Activated CD4-positive, CD25-positive, alpha-beta regulatory T cell treated with anti-CD3 and anti-CD28 coated beads, Interleukin-2, amount 50 U/mL, for 24 hours (primary cell): ENCODE data around the gene MAMSTR.

Experiments
- ATAC-seq, 2 donors: fragments of 150-1000 bp; cut with Tn5 transposase; one replicate each; pipeline ENCODE4 v1.10.0; 2021; ENCODE audit warnings: mild to moderate bottlenecking in 1 of 2, moderate library complexity in 1 of 2

Gene MAMSTR

GRCh38 chr19:48746110-48746509 lies 26.6 kb upstream of the MAMSTR start:
- ATAC-seq = no peak

GRCh38 chr19:48745208-48745995 lies 25.9 kb upstream of the MAMSTR start:
- peak; percentile 73 to 78 for ATAC-seq

GRCh38 chr19:48742096-48742495 lies 22.6 kb upstream of the MAMSTR start:
- no peak for ATAC-seq

- no peak for ATAC-seq
Measured at GRCh38 chr19:48741129-48741999, 21.8 kb upstream of the MAMSTR start.

- ATAC-seq = no peak
Measured at GRCh38 chr19:48740164-48740972, 20.8 kb upstream of the MAMSTR start, which contains the start of gene RASIP1. Gene RASIP1, minus strand, starts transcription at chr19:48740610. Its CDS starts 328 bp downstream, at chr19:48740282.

GRCh38 chr19:48739404-48740163 lies 20.1 kb upstream of the MAMSTR start:
- no peak for ATAC-seq

- ATAC-seq = peak; percentile 93 to 94
Measured at GRCh38 chr19:48738557-48739403, 19.3 kb upstream of the MAMSTR start.

- no peak for ATAC-seq
Measured at GRCh38 chr19:48737360-48737998, 18.0 kb upstream of the MAMSTR start.

GRCh38 chr19:48735031-48735615 lies 15.6 kb upstream of the MAMSTR start:
- ATAC-seq = no peak

GRCh38 chr19:48734625-48735024 lies 15.1 kb upstream of the MAMSTR start:
- ATAC-seq = no peak

GRCh38 chr19:48731452-48731851 lies 11.9 kb upstream of the MAMSTR start:
- no peak for ATAC-seq

GRCh38 chr19:48728911-48729664 lies 9.6 kb upstream of the MAMSTR start:
- no peak for ATAC-seq

- peak in 1 of 2 donors; percentile 48 for ATAC-seq
Measured at GRCh38 chr19:48726556-48726955, 7.0 kb upstream of the MAMSTR start.

- peak; percentile 50 to 53 for ATAC-seq
Measured at GRCh38 chr19:48724796-48725753, 5.5 kb upstream of the MAMSTR start.

- ATAC-seq = no peak
Measured at GRCh38 chr19:48722196-48722708, 2.7 kb upstream of the MAMSTR start.

GRCh38 chr19:48720613-48721296 lies 1.2 kb upstream of the MAMSTR start:
- ATAC-seq = peak; percentile 90 to 93

GRCh38 chr19:48720251-48720612 lies 707 bp upstream of the MAMSTR start:
- ATAC-seq = peak in 1 of 2 donors; percentile 1
